ENCODE results near the gene LSM5. TPM values are rescaled to one million over a fixed set of nuclear protein-coding genes. Genes with fewer than 3 reads are reported as not detected.
"Not testable (repeated sequence)": the region's sequence is repeated elsewhere in the genome, so short reads cannot be mapped to it uniquely, and the experiment has no call there.

Gene LSM5
- total RNA-seq, 1 experiment from 2014 or later = 47.5 TPM

DNA sequence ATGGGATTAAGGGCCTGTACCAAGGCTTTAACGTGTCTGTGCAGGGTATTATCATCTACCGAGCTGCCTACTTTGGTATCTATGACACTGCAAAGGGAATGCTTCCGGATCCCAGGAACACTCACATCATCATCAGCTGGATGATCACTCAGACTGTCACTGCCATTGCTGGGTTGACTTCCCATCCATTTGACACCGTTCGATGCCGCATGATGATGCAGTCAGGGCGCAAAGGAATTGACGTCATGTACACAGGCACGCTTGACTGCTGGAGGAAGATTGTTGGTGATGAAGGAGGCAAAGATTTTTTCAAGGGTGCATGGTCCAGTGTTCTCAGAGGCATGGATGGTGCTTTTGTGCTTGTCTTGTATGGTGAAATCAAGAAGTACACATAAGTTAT, 18.2 kb downstream of the LSM5 start:
- in situ Hi-C loops (cut with HindIII; ENCODE audit: low pct_unique_long_range_greater_than_20kb, low sequenced_read_pairs) = no loop called here

DNA sequence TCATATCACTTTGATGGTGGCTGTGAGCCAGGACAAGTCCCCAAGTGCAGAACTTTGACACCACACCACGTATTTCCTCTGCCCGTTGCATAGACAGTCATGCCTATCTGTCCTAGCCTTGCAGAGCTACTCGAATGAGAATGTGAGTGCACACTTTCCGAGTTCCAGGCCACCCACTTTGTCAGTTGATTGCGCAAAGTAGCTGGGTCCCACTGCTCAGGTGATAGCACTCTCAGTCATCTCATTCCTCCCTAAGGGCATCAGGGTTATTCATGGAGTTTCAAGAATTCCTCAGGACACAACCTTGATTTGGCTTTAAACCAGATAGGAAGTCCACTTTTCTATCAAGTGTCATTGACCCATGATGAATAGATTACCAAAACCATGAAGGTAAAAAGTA, 19.3 kb downstream of the LSM5 start:
- no peak for DNase-seq (ENCODE audit: low read depth)
- in situ Hi-C loops (cut with HindIII; ENCODE audit: low pct_unique_long_range_greater_than_20kb, low sequenced_read_pairs) = no loop called here

More for the DNA sequence above, 18.2 kb downstream of the LSM5 start:
- DNase-seq (ENCODE audit: low read depth) = no peak

DNA sequence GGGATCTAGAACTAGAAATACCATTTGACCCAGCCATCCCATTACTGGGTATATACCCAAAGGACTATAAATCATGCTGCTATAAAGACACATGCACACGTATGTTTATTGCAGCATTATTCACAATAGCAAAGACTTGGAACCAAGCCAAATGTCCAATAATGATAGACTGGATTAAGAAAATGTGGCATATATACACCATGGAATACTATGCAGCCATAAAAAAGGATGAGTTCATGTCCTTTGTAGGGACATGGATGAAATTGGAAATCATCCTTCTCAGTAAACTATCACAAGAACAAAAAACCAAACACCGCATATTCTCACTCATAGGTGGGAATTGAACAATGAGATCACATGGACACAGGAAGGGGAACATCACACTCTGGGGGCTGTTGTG, 20.2 kb downstream of the LSM5 start:
- DNase-seq (ENCODE audit: low read depth); in situ Hi-C loops (cut with HindIII; ENCODE audit: low pct_unique_long_range_greater_than_20kb, low sequenced_read_pairs): not testable (repeated sequence)

DNA sequence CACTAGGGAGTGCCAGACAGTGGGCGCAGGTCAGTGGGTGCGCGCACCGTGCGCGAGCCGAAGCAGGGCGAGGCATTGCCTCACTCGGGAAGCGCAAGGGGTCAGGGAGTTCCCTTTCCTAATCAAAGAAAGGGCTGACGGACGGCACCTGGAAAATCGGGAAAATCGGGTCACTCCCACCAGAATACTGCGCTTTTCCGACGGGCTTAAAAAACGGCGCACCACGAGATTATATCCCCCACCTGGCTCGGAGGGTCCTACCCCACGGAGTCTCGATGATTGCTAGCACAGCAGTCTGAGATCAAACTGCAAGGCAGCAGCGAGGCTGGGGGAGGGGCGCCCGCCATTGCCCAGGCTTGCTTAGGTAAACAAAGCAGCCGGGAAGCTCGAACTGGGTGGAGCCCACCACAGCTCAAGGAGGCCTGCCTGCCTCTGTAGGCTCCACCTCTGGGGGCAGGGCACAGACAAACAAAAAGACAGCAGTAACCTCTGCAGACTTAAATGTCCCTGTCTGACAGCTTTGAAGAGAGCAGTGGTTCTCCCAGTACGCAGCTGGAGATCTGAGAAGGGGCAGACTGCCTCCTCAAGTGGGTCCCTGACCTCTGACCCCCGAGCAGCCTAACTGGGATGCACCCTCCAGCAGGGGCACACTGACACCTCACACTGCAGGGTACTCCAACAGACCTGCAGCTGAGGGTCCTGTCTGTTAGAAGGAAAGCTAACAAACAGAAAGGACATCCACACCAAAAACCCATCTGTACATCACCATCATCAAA, 25.4 kb downstream of the LSM5 start:
- in situ Hi-C loops (cut with HindIII; ENCODE audit: low pct_unique_long_range_greater_than_20kb, low sequenced_read_pairs) = not testable (repeated sequence)

DNA sequence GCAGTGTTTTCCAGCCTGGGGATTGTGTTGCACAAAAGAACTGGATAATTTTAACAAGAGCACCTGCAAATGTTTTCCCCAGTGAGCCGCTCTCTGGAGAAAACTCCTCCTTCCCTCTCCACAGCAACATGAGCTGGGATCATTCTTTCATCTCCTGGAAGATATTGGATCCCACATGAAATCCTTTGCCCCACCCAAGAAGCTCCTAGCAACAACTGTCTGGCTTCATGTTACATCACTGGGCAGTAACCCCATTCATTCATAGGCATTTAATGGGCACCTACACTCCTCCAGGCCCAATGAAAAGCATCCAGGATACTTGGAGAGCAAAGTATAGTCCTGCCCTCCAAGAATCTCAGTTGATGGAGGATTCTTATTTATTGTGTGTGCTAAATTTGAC, 27.2 kb downstream of the LSM5 start:
- in situ Hi-C loops (cut with HindIII; ENCODE audit: low pct_unique_long_range_greater_than_20kb, low sequenced_read_pairs) = no loop called here
- DNase-seq (ENCODE audit: low read depth) = no peak

More for the DNA sequence above, 25.4 kb downstream of the LSM5 start:
- DNase-seq (ENCODE audit: low read depth) = not testable (repeated sequence)

DNA sequence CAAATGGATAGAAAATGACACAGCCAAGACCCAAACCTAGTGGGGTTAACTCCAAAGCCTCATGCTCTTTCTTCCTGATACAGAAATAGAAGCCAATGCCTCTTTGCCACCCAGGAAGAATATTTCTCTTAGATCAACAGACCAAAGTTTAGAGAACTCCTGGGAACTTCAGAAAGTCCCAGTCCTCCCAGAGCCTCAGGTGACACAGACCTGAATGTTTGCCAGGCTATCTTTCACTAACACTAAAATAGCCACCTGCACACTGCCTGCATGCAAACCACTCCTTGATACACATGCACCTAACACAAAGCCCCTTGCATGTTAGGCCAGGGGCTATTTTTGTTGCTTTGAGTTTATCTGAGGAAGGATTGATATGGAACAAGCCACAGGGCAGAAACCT, 27.7 kb downstream of the LSM5 start:
- no peak for DNase-seq (ENCODE audit: low read depth)
- in situ Hi-C loops (cut with HindIII; ENCODE audit: low pct_unique_long_range_greater_than_20kb, low sequenced_read_pairs) = no loop called here

DNA sequence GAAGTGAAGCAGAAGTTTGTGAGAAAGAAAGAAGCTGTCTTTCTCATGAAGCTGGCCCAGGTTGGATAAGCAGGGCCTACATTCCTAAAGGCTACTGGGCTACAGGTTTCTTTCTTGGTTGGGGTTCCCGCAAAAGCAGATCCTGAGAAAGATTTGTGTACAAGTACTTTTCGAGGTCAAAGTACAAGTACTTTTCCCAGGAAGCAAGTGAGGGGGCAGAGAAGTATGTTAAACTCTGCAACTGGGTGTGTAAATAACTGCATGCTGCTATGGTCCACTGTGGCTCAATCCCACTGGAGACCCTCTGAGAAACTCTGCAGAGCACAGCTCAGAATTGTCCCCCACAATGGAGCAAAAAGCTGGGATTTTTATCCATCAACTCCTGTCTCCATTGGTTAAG, 28.7 kb downstream of the LSM5 start:
- in situ Hi-C loops (cut with HindIII; ENCODE audit: low pct_unique_long_range_greater_than_20kb, low sequenced_read_pairs) = no loop called here
- no peak for DNase-seq (ENCODE audit: low read depth)

DNA sequence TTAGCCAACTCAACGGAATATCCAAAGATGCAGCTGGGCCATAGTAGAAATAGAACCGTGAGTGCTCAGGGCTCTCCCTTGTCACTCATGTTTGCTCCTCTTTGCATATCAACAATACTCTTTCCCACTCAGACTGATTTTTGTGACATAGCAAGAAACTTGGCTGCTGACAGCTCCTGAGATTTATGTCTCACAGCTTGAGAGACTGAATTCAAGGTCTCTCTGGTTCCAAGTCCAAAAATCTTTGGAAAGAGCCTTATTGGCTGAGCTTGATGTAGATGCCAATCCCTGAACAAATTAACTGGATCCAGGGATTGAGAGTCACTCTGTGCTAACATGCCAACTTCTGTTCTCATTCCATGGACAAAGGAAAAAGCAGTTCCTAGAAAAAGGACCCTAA, 30.4 kb downstream of the LSM5 start:
- in situ Hi-C loops (cut with HindIII; ENCODE audit: low pct_unique_long_range_greater_than_20kb, low sequenced_read_pairs) = no loop called here
- no peak for DNase-seq (ENCODE audit: low read depth)

DNA sequence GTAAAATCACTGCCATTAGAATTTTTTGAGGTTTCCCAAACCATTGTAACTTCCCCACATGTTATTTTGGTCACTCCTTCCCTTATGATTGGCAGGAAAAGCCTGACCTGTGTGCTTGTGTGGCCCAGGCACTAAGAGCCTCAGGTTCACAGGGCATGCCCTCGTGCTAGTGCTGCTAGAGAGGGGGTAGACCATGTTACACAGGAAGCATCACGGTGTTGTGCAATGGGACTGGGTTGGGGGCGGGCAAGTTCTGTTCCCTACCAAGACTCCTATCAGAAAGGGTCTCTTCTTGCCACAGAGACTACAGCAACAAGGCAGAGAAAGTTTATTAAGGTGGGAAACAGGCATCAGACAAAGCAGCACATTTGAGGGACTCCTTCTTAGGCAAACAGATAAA, 32.2 kb downstream of the LSM5 start:
- DNase-seq (ENCODE audit: low read depth) = no peak
- in situ Hi-C loops (cut with HindIII; ENCODE audit: low pct_unique_long_range_greater_than_20kb, low sequenced_read_pairs) = no loop called here

DNA sequence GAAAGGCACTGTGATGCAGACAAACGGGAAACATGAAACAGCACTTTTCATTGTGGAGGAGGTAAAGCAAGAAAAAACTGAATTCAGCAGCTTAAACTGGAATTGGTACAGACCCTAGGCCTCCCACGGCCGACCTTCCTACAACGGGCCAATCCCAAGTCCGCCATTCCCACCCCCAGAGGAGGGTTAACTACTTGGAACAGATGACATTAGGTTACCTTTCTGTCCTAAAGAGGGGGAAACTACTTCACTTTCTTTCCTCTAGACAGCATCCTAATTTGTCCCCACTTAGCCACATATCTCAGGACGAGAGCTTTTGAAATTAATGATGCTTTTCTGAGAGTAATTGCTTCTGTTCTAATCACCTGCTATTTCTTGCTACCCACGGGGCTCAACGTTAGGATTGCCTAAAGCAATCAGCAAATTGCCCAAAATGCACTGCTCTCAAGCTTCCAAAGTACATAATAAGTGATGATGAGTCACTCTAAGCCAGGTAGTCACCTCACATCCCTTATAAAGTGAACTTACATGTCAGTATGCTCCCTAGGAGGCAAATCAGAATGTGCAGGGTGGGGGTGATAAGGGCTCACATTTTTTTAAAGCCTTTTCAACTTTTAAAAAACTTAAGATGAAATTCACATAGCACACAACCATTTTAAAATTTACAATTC, 36.7 kb downstream of the LSM5 start:
- DNase-seq (ENCODE audit: low read depth) = no peak
- in situ Hi-C loops (cut with HindIII; ENCODE audit: low pct_unique_long_range_greater_than_20kb, low sequenced_read_pairs) = no loop called here

DNA sequence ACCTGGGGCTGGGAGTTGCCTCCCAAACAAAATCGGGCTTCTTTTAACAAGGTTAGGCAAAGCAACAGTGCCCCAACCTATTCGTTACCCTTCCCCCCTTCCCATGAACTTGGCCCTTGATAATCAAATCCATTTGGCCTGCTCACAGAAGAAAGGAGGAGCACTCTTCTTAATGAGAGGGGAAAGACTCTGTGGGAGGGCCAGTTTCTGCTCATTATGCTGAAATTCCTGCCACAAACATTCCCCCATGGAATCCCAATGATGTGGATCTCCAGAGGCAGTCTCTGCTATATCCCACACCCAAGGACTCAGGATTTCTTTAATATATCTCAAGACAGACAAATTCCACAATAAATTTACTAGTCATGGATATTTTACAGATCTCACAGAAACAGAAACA, 43.0 kb downstream of the LSM5 start:
- no peak for DNase-seq (ENCODE audit: low read depth)
- in situ Hi-C loops (cut with HindIII; ENCODE audit: low pct_unique_long_range_greater_than_20kb, low sequenced_read_pairs) = no loop called here

DNA sequence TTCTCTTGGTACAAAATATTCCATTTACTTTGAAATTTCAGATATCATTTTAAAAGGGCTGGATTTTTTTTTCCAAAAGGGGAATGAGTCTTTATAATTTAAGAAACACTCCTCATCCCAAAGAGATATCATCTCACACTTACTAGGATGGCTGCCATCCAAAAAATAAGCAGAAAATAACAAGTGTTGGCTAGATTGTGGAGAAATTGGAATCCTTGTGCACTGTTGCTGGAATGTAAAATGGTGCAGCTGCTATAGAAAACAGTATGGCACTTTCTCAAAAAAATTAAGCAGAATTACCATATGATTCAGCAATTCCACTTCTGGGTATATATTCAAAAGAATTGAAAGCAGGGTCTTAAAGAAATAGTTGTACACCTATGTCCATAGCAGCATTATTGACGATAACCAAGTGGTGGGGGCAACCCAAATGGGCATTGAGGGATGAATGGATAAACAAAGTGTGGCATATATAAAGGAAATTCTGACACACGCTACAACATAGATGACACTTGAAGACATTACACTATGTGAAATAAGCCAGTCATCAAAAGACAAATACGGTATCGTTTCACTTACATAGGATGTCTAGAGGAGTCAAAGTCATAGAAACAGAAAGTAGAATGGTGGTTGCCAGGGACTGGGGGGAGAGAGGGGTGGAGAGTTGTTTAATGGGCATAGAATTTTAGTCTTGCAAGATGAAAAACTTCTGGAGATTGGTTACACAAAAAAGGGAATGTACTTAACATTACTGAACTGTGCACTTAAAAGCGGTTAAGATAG, 53.8 kb downstream of the LSM5 start:
- DNase-seq (ENCODE audit: low read depth) = no peak
- in situ Hi-C loops (cut with HindIII; ENCODE audit: low pct_unique_long_range_greater_than_20kb, low sequenced_read_pairs) = no loop called here

Other genes starting within 250 kb of the LSM5 start
- gene AVL9, start 5.1 kb upstream of the LSM5 start, total RNA-seq (2014; rRNA removed; shearing (Covaris generic); ENCODE audit: low replicate concordance) = 22.3 and 28.1 TPM in 2 replicates